Measurements from ENCODE around the gene ABHD12.
A peak's percentile ranks its signal among the peaks of the same experiment; 100 is the strongest.

Gene ABHD12

DNA sequence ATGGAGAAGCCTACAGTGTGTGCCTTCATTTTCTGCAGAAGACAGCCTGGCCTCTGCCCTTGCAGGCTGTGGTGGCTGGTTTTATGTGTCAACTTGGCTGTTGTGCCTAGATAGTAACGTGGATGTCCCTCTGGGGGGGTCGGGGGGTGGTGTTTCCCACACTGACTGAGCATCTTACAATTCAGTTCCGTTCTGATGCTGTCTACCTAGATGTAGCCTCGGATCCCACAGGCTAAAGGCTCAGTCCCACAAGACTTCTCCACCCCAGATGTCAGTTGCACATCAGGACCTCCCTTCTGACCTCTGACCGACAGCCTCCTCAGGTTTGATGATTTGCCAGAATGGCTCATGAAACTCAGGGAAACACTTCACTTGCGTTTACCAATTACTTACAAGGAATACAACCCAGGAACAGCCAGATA is 138.4 kb downstream of the ABHD12 start:
- no peaks in the 10 kb centered on the region for H3K9me3 ChIP-seq (ENCODE audit: control insufficient read depth, low read length)
- H2BK5ac ChIP-seq (ENCODE audit: low read depth, low read length, poor library complexity, severe bottlenecking), result no peak overlapping the region
- H3K27me3 ChIP-seq (ENCODE audit: control insufficient read depth in 1 of 2, insufficient read depth in 1 of 2, low read length in 2 of 2), result no peaks in the 10 kb centered on the region
- no peak overlapping the region for H3K14ac ChIP-seq (ENCODE audit: low read length in 2 of 2)
- H3K27ac ChIP-seq (ENCODE audit: low read length, poor library complexity, severe bottlenecking), result peak overlapping the region; percentile 7
- no peak for DNase-seq
- H3K9ac ChIP-seq (ENCODE audit: low read length), result no peak overlapping the region
- H2AK5ac ChIP-seq (ENCODE audit: low read length, severe bottlenecking), result no peak overlapping the region
- peak overlapping the region in 1 of 2 experiments; percentile 21 for H3K4ac ChIP-seq (ENCODE audit: low read depth in 1 of 2, low read length in 2 of 2)
- no peak overlapping the region for H3K4me3 ChIP-seq (ENCODE audit: insufficient read depth in 1 of 2, low read depth in 1 of 2, low read length in 2 of 2)
- no peak overlapping the region for H3K4me2 ChIP-seq (ENCODE audit: low read length, poor library complexity, severe bottlenecking)
- peak overlapping the region; percentile 12 for H2BK15ac ChIP-seq (ENCODE audit: low read depth, poor library complexity, severe bottlenecking)
- no peak overlapping the region for H4K8ac ChIP-seq (ENCODE audit: low read length)
- H2BK120ac ChIP-seq (ENCODE audit: low read depth, low read length), result no peak overlapping the region
- H2AFZ ChIP-seq (ENCODE audit: low read depth, low read length), result no peak overlapping the region
- no peaks in the 10 kb centered on the region for H3K79me1 ChIP-seq (replicated peaks; ENCODE audit: low read length, poor library complexity, severe bottlenecking)
- H3K4me1 ChIP-seq (ENCODE audit: control insufficient read depth, insufficient read depth, low read depth, low read length), result peaks cover 38% of the 10 kb centered on the region
- H3K23ac ChIP-seq (ENCODE audit: low read length in 2 of 2), result no peak overlapping the region
- no peak overlapping the region for H3K18ac ChIP-seq (ENCODE audit: low read depth in 1 of 2, low read length in 2 of 2)
- H4K91ac ChIP-seq (ENCODE audit: low read length), result no peak overlapping the region
- no peak overlapping the region for H2BK12ac ChIP-seq (ENCODE audit: low read length in 2 of 2)
- H3K36me3 ChIP-seq (ENCODE audit: control insufficient read depth in 1 of 2, insufficient read depth in 2 of 2, low read depth in 1 of 2, low read length in 2 of 2), result peaks cover 4 to 20% of the 10 kb centered on the region in 2 experiments
- 87% methylated on average over 5 of the region's 6 CpGs for WGBS

- no peak overlapping the region for H3K14ac ChIP-seq (ENCODE audit: low read length in 2 of 2)
These were observed 139.1 kb downstream of the ABHD12 start for GRCh38 chr20:25251558-25251957.

GRCh38 chr20:25251019-25251418 is 139.6 kb downstream of the ABHD12 start:
- Histone ChIP-seq H3K18ac (ENCODE audit: low read depth in 1 of 2, low read length in 2 of 2) (no peak overlapping the region), H3K4ac (ENCODE audit: low read depth in 1 of 2, low read length in 2 of 2) (no peak overlapping the region), H3K27me3 (ENCODE audit: control insufficient read depth in 1 of 2, insufficient read depth in 1 of 2, low read length in 2 of 2) (no peaks in the 10 kb centered on the region), H2BK12ac (ENCODE audit: low read length in 2 of 2) (no peak overlapping the region), H2AK5ac (ENCODE audit: low read length, severe bottlenecking) (no peak overlapping the region), H4K8ac (ENCODE audit: low read length) (no peak overlapping the region), H3K23ac (ENCODE audit: low read length in 2 of 2) (no peak overlapping the region), H3K4me3 (ENCODE audit: insufficient read depth in 1 of 2, low read depth in 1 of 2, low read length in 2 of 2) (peak overlapping the region in 1 of 2 experiments; percentile 85), H2BK5ac (ENCODE audit: low read depth, low read length, poor library complexity, severe bottlenecking) (no peak overlapping the region), H2BK15ac (ENCODE audit: low read depth, poor library complexity, severe bottlenecking) (no peak overlapping the region), H3K9me3 (ENCODE audit: control insufficient read depth, low read length) (no peaks in the 10 kb centered on the region), H3K14ac (ENCODE audit: low read length in 2 of 2) (no peak overlapping the region), H3K36me3 (ENCODE audit: control insufficient read depth in 1 of 2, insufficient read depth in 2 of 2, low read depth in 1 of 2, low read length in 2 of 2) (peaks cover 4 to 15% of the 10 kb centered on the region in 2 experiments), H3K4me2 (ENCODE audit: low read length, poor library complexity, severe bottlenecking) (peak overlapping the region; percentile 8), H3K4me1 (ENCODE audit: control insufficient read depth, insufficient read depth, low read depth, low read length) (peaks cover 39% of the 10 kb centered on the region), H3K79me1 (replicated peaks; ENCODE audit: low read length, poor library complexity, severe bottlenecking) (peaks cover 3% of the 10 kb centered on the region), H2AFZ (ENCODE audit: low read depth, low read length) (no peak overlapping the region), H2BK120ac (ENCODE audit: low read depth, low read length) (no peak overlapping the region), H4K91ac (ENCODE audit: low read length) (no peak overlapping the region), H3K27ac (ENCODE audit: low read length, poor library complexity, severe bottlenecking) (peak overlapping the region; percentile 21), H3K9ac (ENCODE audit: low read length) (no peak overlapping the region)
- 100% methylated on average over 9 of the region's 9 CpGs for WGBS
- DNase-seq, result no peak

More at GRCh38 chr20:25251558-25251957, 139.1 kb downstream of the ABHD12 start:
- Histone ChIP-seq H3K4me3 (ENCODE audit: insufficient read depth in 1 of 2, low read depth in 1 of 2, low read length in 2 of 2) (no peak overlapping the region), H2AK5ac (ENCODE audit: low read length, severe bottlenecking) (no peak overlapping the region), H4K8ac (ENCODE audit: low read length) (no peak overlapping the region), H3K18ac (ENCODE audit: low read depth in 1 of 2, low read length in 2 of 2) (no peak overlapping the region), H2BK12ac (ENCODE audit: low read length in 2 of 2) (no peak overlapping the region), H3K23ac (ENCODE audit: low read length in 2 of 2) (no peak overlapping the region), H2BK5ac (ENCODE audit: low read depth, low read length, poor library complexity, severe bottlenecking) (no peak overlapping the region), H3K27me3 (ENCODE audit: control insufficient read depth in 1 of 2, insufficient read depth in 1 of 2, low read length in 2 of 2) (no peaks in the 10 kb centered on the region), H3K4ac (ENCODE audit: low read depth in 1 of 2, low read length in 2 of 2) (no peak overlapping the region), H3K27ac (ENCODE audit: low read length, poor library complexity, severe bottlenecking) (peak overlapping the region; percentile 34), H2BK120ac (ENCODE audit: low read depth, low read length) (no peak overlapping the region), H2BK15ac (ENCODE audit: low read depth, poor library complexity, severe bottlenecking) (no peak overlapping the region), H3K9ac (ENCODE audit: low read length) (no peak overlapping the region), H3K4me1 (ENCODE audit: control insufficient read depth, insufficient read depth, low read depth, low read length) (peaks cover 38% of the 10 kb centered on the region), H3K79me1 (replicated peaks; ENCODE audit: low read length, poor library complexity, severe bottlenecking) (peaks cover 3% of the 10 kb centered on the region), H3K9me3 (ENCODE audit: control insufficient read depth, low read length) (no peaks in the 10 kb centered on the region), H2AFZ (ENCODE audit: low read depth, low read length) (no peak overlapping the region), H4K91ac (ENCODE audit: low read length) (no peak overlapping the region), H3K36me3 (ENCODE audit: control insufficient read depth in 1 of 2, insufficient read depth in 2 of 2, low read depth in 1 of 2, low read length in 2 of 2) (peaks cover 4 to 15% of the 10 kb centered on the region in 2 experiments), H3K4me2 (ENCODE audit: low read length, poor library complexity, severe bottlenecking) (peak overlapping the region; percentile 14)
- 97% methylated on average over 4 of the region's 4 CpGs for WGBS
- no peak for DNase-seq

DNA sequence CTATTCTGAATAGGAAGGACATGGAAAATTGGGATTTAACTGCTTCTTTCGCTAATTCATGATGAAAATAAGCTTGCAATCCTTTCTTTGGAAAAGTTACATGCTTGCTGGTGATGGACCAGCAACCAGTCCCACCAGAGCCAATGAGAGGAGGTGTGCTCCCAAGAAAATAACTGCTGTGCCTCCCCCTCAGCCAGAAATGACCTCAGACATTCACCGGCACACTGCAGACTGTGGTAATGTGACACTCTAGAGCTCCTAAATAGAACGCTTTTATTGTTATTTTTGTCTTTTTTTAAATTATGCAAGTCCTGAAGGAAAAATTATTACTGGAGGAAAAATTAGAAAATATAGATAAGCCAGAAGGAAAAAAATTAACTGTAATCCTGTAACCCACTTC is 140.1 kb downstream of the ABHD12 start:
- Histone ChIP-seq H3K18ac (ENCODE audit: low read depth in 1 of 2, low read length in 2 of 2) (no peak overlapping the region), H2BK120ac (ENCODE audit: low read depth, low read length) (no peak overlapping the region), H3K27ac (ENCODE audit: low read length, poor library complexity, severe bottlenecking) (peak overlapping the region; percentile 0), H4K8ac (ENCODE audit: low read length) (no peak overlapping the region), H3K27me3 (ENCODE audit: control insufficient read depth in 1 of 2, insufficient read depth in 1 of 2, low read length in 2 of 2) (no peaks in the 10 kb centered on the region), H3K4me1 (ENCODE audit: control insufficient read depth, insufficient read depth, low read depth, low read length) (peaks cover 37% of the 10 kb centered on the region), H4K91ac (ENCODE audit: low read length) (no peak overlapping the region), H3K79me1 (replicated peaks; ENCODE audit: low read length, poor library complexity, severe bottlenecking) (peaks cover 3% of the 10 kb centered on the region), H2BK5ac (ENCODE audit: low read depth, low read length, poor library complexity, severe bottlenecking) (no peak overlapping the region), H3K9ac (ENCODE audit: low read length) (peak overlapping the region; percentile 13), H3K36me3 (ENCODE audit: control insufficient read depth in 1 of 2, insufficient read depth in 2 of 2, low read depth in 1 of 2, low read length in 2 of 2) (peaks cover 3 to 15% of the 10 kb centered on the region in 2 experiments), H2AFZ (ENCODE audit: low read depth, low read length) (no peak overlapping the region), H3K9me3 (ENCODE audit: control insufficient read depth, low read length) (no peaks in the 10 kb centered on the region), H2BK12ac (ENCODE audit: low read length in 2 of 2) (no peak overlapping the region), H3K4ac (ENCODE audit: low read depth in 1 of 2, low read length in 2 of 2) (no peak overlapping the region), H3K14ac (ENCODE audit: low read length in 2 of 2) (no peak overlapping the region), H3K4me3 (ENCODE audit: insufficient read depth in 1 of 2, low read depth in 1 of 2, low read length in 2 of 2) (peak overlapping the region in 1 of 2 experiments; percentile 85), H3K4me2 (ENCODE audit: low read length, poor library complexity, severe bottlenecking) (peak overlapping the region; percentile 60), H2AK5ac (ENCODE audit: low read length, severe bottlenecking) (no peak overlapping the region), H3K23ac (ENCODE audit: low read length in 2 of 2) (no peak overlapping the region), H2BK15ac (ENCODE audit: low read depth, poor library complexity, severe bottlenecking) (no peak overlapping the region)
- 100% methylated on average over 1 of the region's 3 CpGs for WGBS
- no peak for DNase-seq

Measured in mesenchymal stem cell (in vitro differentiated cells and primary cell).